NCI-H69 (cell line): Measurements from ENCODE around the gene LIM2.
"Not testable (repeated sequence)": the region's sequence is repeated elsewhere in the genome, so short reads cannot be mapped to it uniquely, and the experiment has no call there.

Experiments used
- DNase-seq: peaks from one replicate; lab custom pipeline; 2025; lab: John Stamatoyannopoulos, UW

LIM2 gene

DNA sequence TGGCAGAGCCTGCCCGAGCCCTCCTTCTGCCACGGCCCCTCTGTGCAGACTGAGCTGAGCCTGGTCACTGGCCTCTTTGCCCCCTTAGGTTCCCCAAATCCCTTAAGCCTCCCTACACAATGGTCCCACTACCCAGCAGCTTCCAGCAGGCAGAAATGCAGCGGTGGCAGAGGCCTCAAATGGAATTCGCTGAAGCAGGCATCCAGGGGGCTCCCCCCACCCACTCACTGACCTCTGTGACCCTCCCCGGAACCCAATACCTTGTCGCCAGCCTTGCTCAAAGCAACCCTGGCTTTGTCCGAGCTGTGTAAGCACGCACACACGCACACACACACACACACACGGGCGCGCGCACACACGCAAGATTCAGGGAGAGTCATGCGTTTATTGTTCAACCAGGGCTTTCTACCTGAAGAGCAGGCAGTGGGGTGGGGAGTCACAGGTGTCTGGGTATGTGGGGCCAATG is at the start of gene LIM2:
TSS of gene LIM2 (minus strand) at position 51 of the 466 bp plus-strand sequence. CDS start 531 bp downstream, outside the sequence.
- DNase-seq, result no peak

- DNase-seq, result no peak
Observed at GRCh38 chr19:51434456-51434855, 46.7 kb upstream of the LIM2 start.

DNA sequence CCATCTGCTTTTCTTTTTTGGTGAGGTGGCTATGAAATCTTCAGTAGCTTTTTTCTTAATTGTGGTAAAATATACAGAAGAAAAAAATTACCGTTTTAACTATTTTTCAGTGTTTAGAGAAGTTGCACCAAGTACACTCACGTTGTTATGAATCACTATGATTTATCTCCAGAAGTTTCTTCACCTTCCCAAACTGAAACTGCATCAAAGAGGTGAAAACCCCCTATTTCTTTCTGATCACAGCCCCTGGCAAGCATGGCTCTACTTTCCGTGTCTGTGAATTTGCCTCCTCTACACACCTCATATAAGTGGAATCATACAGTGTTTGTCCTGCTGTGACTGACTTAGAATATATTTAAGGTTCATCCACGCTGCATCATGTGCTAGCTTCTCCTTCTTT is 45.3 kb upstream of the LIM2 start:
- no peak for DNase-seq

DNA sequence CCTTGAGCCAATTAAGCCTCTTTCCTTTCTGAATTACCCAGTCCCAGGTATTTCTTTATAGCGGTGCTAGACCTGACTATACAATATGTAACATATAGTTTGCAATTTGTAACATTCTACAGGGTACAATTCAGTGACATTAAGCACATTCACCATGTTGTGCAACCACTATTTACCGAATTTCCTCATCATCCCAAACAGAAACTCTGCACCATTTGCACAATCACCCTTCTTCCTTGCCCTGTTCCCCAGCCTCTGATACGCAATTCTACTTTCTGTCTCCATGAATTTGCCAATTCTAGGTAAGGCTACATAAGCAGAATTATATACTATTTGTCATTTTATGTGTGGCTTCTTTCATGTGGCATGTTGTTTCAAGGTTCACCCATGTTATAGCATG is 43.4 kb upstream of the LIM2 start:
- no peak for DNase-seq

- no peak for DNase-seq
Observed at GRCh38 chr19:51430221-51430620, 42.4 kb upstream of the LIM2 start.

DNA sequence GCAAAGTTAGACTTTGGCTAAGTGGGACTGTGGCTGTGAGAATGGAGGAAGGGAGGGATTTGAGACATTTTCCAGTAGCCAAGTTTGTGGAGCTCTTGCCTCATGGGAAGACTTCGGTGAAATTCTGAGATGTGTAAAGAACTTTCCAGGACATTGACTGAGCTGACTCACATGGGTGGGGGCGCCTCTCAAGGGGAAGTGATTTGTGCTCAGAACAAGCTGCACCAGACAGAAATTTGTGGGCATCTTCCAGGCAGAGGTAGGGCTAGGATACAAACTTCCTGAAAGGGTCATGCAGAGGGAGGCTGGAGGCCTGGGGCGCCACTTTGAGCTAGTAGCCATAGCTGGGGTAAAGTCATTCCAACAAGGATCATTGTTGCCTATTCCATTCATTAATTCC is 39.4 kb upstream of the LIM2 start:
- no peak for DNase-seq

DNA sequence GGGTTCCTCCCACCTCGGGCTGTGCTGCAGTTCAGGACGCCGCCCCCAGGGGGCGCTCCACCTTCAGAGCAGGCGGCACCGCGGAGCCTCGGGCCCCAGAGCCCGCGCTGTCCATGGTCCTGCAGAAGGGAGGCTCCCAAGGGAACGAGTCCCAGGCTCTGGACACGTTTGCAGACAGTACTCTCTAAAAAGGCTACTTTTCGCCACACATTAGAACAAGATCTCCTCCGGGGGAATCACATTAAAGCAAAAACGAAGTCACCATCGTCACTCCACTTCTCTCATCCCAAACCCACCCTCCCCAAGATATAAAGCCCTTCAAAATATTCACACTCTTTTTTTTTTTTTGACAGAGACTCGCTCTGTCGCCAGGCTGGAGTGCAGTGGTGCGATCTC is 34.3 kb upstream of the LIM2 start:
- peak; percentile 37 for DNase-seq

DNA sequence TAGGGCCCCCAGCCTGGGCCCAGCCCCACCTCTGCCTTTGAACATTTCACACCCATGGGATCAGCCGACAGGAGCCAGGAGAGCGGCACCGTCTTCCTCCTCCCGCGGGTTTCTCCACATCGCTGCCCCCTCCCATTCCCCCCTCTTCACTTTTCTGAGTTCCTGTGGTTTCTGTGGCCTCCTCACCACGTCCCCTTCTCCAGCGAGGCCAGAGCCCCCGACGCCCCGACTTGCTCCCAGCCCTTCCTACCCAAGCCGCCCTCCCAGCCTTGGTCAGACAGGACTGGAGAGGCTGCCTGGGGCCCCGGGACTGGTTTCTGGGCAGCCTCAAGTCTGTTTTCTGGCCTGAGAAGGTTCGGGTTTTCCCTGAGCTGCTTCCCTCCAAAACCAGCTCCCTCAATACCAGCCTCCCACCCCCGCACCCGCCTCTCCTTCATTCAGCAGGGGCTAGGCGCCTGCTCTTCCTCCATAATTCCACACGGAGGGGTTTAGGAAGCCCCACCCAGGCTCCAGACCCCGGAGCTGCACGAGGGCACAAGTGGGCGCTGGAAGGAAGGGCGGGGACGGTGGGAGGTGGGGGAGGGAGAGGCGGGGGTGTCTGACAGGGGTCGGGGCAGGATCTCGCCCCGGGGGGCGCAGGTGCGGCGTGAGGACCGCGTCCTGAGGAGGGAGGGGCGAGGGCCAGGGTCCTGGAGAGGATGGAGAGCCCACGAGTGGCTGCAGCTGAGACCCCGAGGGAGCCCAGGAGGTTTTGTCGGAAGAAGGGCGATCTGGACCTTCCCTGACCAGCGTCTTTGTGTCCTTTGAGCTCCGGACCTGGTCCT is 33.7 kb upstream of the LIM2 start:
- no peak for DNase-seq

GRCh38 chr19:51420511-51420910 is 32.7 kb upstream of the LIM2 start:
- DNase-seq, result not testable (repeated sequence)

DNA sequence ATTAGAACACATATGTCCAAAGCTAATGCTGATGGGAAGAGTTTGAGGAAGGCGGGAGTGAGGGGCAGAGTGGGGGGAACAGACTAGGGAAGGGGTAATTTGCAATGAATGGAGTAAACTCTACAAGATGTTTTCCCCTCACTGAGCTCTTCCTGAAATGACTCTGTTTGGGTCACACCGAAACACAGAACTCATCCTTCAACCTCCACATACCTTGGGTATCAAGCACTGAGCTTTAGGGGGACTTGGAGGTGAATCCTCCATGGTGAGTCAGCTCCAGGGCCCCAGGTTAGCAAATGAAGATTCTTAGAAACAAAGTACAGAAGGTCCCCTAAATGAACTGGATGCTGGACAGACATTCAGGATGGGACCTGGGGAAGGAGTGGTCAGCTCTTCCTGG is 30.9 kb upstream of the LIM2 start:
- DNase-seq, result no peak

- DNase-seq, result no peak
Observed at GRCh38 chr19:51417810-51418157, 30.0 kb upstream of the LIM2 start.

DNA sequence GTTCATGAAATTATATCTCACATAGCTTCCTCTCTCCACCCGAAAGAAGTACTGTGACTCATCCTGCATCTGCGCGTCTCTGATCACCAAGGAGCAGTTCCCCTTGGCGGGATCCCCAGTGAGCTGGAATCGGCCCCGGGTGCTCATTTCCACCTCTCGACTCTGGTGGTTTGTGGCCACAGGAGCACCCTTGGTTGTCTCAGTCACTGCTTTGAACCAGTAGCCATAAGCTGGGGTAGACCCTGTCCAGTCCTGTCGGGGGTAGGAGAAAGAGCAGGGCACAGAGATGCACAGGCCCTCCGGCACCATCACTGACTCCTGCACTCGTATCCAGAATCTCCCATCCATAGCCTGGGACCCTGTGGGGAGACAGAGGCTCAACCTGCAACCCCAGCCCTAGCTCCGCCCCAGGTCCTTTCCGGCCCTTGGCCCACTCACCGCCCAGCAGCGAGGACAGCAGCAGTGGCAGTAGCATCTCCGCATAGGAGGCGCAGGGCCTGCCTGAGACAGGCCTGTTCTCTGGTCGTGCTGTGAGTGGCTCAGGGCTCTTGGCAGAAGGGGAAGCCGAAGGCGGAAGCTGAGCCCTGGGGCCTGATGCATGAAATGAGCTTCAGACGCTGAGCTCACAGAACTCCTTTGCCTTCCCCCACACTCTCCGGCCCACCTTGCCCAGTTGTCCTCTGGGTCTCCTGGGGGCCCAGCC is 29.5 kb upstream of the LIM2 start, which contains the start of gene SIGLEC10:
TSS of gene SIGLEC10 (minus strand) at position 536 of the 703 bp plus-strand sequence. CDS start at position 475, 61 bp downstream.
- DNase-seq, result no peak

DNA sequence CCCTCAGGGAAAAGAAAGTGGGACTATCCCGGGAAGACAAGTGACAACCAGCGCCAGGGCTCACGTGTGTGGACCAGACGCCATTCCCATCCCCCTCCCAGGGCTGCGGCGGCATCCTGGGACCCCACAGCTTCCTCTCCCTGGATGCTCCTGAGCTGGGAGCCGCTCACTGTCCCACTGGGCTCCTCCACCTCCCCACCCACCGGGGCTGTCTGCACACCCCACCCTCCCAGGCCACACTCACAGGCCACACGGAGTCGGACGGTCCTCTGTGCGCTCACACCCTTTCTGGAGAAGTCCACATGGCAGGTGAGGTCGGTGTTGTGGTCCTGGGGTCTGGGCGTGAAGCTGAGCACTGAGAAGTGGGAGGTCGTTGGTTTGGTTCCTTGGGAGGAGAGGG is 28.6 kb upstream of the LIM2 start:
- not testable (repeated sequence) for DNase-seq

- DNase-seq, result no peak
Observed at GRCh38 chr19:51415187-51415586, 27.4 kb upstream of the LIM2 start.

DNA sequence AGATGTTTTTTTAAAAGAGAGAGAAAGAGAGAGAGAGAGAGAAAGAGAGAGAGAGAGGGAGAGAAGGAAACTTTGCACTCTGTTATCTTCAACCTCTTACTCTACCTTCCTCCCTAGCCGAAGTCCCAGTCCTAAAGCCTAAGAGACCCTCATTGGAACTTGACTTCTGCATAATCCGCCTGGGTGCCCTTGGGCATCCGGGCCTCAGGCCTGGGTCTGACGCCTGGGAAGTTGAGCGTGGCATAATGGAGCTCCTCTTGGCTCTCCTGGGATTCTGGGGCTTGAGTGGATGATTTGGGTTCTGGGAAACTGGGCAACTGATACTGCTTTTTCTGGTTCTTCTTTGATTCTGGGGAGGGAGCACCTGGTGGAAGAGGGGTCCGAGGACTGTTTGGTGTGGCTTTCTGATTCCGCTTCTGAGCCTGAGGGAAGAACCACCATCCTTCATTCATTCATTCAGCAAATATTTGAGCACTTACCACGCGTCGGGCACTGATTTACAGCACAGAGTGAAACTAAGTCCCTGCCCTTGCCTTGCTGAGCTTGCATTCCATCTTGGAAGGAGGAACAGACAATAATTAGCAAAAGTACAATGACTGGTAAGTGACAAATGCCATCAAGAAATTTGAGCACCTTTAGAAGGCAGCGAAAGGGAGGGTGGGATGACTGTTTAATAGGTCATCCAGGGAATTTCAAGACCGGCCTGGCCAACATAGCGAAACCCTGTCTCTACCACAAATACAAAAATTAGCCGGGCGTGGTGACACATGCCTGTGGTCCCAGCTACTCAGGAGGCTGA is 23.4 kb upstream of the LIM2 start:
- no peak for DNase-seq

DNA sequence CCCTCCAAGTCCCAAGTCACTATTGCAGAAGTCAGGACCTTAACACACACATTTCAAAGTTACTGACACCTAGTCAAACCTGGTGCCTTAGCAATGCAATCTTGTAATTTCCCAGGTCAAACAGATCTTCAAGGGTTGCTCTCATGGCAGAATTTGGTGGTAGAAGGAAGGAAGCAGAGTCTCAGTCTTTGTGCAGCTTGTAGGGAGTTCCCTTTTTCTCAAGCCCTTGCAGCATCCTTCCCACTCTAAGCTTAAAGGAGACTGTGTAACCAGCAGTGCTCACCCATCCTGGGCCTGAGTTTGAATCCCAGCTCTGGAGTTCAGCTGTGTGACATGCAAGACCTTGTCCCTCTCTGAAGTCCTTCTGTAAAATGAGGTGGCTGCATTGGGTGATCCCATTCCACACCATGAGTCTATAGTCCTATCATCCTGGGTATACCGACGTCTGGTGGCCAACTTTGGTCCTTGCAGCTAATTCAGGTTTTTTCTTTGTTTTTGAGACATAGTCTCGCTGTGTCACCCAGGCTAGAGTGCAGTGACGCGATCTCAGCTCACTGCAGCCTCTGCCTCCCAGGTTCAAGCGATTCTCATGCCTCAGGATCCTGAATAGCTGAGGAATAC is 19.8 kb upstream of the LIM2 start:
- no peak for DNase-seq

DNA sequence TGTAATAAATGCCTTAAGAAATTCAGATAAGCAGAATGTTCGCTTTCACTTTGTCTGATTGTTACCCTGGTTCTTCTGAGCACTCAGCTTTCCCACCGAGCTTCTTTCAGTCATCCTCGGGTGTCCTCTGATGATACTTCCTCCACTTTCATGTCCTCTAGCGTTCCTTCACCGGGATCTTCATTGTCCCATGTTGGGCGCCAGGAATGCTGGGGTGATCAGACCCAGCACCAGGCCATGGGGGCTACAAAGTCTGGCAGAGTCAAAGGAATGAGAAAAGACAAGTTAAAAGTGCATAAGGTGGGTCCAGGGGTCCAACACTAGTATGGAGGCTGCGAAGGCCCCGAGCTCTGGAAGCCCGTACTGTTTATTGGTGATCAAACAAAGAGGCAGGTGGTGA is 14.3 kb upstream of the LIM2 start:
- DNase-seq, result no peak

DNA sequence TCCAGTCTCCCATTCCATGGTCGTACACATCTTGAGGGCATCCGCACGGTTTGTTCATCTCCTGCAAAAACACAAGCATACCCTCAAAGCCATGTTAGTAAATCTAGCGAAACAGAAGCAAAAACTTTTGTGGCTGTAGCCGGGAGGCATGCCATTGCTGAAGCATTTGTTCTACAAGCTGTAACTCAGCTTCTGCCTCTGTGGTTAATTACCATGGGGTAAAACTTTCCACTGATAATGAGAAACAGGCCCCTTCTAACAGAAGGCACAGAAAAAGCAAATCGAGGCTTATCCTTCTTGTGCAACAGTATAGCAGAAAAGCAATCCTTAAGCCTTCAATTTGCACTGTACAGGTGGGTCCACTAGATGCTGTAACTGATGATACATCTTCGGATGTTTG is 12.2 kb upstream of the LIM2 start:
- DNase-seq, result not testable (repeated sequence)

DNA sequence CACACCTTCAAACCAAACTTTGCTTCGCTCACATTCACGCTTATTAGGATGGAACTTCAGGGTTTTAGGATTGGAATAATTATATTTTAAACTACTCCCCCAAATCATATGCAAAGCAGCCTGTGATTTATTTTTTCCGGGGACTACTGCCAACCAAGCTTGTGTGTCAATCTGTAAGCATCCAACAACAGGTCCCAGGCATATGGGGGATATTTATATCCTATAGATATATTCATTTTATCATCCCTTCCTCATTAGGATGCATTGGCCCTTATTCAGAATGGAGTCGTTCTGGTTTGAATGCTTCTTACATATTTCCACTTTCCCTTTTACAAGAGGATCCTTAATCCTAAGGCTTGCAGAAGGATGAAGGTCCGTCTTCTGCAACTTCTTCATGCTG is 11.5 kb upstream of the LIM2 start:
- no peak for DNase-seq

DNA sequence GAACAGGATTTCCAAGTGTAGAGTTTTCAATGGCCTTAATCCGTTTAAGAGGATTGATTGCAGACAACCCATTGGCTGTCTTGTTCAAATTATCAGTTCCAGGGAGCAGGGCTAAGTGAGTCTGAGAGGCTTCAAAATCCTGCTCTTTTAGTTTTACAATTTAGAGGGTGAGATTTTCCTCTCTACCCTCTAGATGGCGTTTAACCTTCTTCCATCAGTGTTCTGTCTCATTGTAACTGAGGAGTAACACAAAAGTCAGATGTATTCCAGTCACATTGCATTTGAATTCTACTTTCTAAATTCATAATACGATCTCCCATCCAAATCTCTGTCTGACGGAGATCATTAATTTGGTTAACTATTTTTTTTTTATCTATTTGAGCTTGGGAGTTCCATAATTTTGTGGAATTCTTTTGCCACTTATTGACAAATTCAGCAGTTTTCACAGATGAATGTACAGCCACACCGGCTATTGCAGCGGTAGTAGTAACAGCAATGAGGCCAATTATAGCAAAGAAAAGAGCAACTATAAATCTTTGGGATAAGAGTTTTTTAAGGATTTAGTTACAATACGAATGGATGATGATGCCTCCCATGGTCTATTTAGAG is 10.4 kb upstream of the LIM2 start:
- DNase-seq, result peak; percentile 3

GRCh38 chr19:51397453-51397852 is 9.7 kb upstream of the LIM2 start:
- not testable (repeated sequence) for DNase-seq

DNA sequence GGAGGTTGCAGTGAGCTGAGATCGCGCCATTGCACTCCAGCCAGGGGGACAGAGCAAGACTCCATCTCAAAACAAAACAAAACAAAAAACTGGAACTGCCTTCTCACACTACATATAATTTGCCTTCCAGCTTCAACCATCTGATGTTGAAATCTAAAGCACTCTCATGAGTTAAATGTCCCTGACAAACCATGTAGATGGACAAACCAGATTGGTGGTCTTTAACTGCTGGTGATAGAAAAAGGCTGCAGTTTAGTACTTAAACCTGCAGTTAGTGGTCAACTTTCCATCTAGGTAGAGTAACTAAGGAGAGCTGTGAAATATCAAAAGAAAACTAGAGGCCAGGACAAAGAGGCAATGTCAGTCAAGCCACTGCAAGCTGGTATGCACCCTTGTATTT is 8.4 kb upstream of the LIM2 start:
- DNase-seq, result no peak
